Body of pancreas (tissue), 4 donors: Measurements from ENCODE around the gene MYO6. TPM values are rescaled to one million over a fixed set of nuclear protein-coding genes. Genes with fewer than 3 reads are reported as not detected.

Source experiments
- ATAC-seq: fragments of 150-250 bp; one replicate; pipeline ENCODE4 v1.9.1; 2016
- DNase-seq, 4 donors: peaks; one replicate each; pipeline ENCODE4 v3.0.0-alpha.2; 2019
- H3K27ac ChIP-seq, 4 donors: fragments of 200-600 bp; sonication (generic); 1 replicate in 3 of 4; 2 replicates in 1 of 4; pipeline versions ENCODE4 v1.5.1 to v1.6.1; 2016 to 2019; ENCODE audit warnings: mild to moderate bottlenecking in 1 of 4, mixed read lengths in 1 of 4, moderate library complexity in 1 of 4
- H3K27me3 ChIP-seq, 2 donors: fragments of 200-600 bp; sonication (generic); one replicate each; pipeline ENCODE4 v1.6.0; 2016; ENCODE audit warnings: mild to moderate bottlenecking in 1 of 2
- H3K36me3 ChIP-seq, 2 donors: fragments of 200-600 bp; sonication (generic); replicated peaks in 1 of 2; 2 replicates each; pipeline ENCODE4 v1.5.1; 2016; ENCODE audit warnings: low read depth in 2 of 2; ENCODE audit not compliant: insufficient read depth in 1 of 2
- H3K4me1 ChIP-seq: fragments of 200-600 bp; sonication (generic); one replicate; pipeline ENCODE4 v1.6.0; 2016
- H3K4me3 ChIP-seq, 2 donors: fragments of 200-600 bp; sonication (generic); 1 replicate in 1 of 2; 2 replicates in 1 of 2; pipeline ENCODE4 v1.5.1; 2016 to 2019
- H3K9me3 ChIP-seq, 3 donors: fragments of 200-600 bp; sonication (generic); 1 replicate in 2 of 3; 2 replicates in 1 of 3; pipeline ENCODE4 v1.5.1; 2016
- POLR2A ChIP-seq, 3 donors: fragments of 450-650 bp; IDR thresholded peaks; one replicate each; pipeline ENCODE4 v1.6.1; 2016; ENCODE audit warnings: antibody characterized with exemption in 3 of 3, mild to moderate bottlenecking in 2 of 3
- WGBS, 2 donors: methylation state at CpG; one replicate each; pipeline ENCODE4 v1.1.5; 2017; 5-methylcytosine and 5-hydroxymethylcytosine counted together
- intact Hi-C: fragments of 100-400 bp; cut with DNase I; formaldehyde crosslinking; loops from one replicate; pipeline ENCODE4 v1.15.1; 2023
- total RNA-seq, 2 donors: library from RNA; depleted of rRNA; stranded (reverse); fragments of >200 nt; gene quantifications; one replicate each; pipeline ENCODE4 v1.1.0, GENCODE V29; 2016
- TF ChIP-seq, protein P1 (sequence below), 7 experiments: fragments of 450-650 bp in 4 of 7; fragments of 200-600 bp in 3 of 7; sonication (generic) in 3 of 7; IDR thresholded peaks; one replicate each; pipeline ENCODE4 v1.5.1; 2016 to 2019; ENCODE audit warnings: antibody characterized with exemption in 7 of 7

Gene MYO6
- total RNA-seq, 2 donors from 2014 or later, result 21.0 to 29.7 TPM

- no peak overlapping the region for H3K4me3 ChIP-seq
- no peak overlapping the region for H3K27ac ChIP-seq
- TF ChIP-seq POLR2A (IDR thresholded peaks at IDR 0.05), result no peak
- TF ChIP-seq, protein P1, sequence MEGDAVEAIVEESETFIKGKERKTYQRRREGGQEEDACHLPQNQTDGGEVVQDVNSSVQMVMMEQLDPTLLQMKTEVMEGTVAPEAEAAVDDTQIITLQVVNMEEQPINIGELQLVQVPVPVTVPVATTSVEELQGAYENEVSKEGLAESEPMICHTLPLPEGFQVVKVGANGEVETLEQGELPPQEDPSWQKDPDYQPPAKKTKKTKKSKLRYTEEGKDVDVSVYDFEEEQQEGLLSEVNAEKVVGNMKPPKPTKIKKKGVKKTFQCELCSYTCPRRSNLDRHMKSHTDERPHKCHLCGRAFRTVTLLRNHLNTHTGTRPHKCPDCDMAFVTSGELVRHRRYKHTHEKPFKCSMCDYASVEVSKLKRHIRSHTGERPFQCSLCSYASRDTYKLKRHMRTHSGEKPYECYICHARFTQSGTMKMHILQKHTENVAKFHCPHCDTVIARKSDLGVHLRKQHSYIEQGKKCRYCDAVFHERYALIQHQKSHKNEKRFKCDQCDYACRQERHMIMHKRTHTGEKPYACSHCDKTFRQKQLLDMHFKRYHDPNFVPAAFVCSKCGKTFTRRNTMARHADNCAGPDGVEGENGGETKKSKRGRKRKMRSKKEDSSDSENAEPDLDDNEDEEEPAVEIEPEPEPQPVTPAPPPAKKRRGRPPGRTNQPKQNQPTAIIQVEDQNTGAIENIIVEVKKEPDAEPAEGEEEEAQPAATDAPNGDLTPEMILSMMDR (IDR thresholded peaks at IDR 0.05), result no peak
- H3K27me3 ChIP-seq, result no peaks in the 10 kb centered on the region
- ATAC-seq (no peak), DNase-seq (no peak)
- H3K9me3 ChIP-seq, result no peaks in the 10 kb centered on the region
- no peaks in the 10 kb centered on the region for H3K4me1 ChIP-seq
- intact Hi-C loops, result no loop called here
- H3K36me3 ChIP-seq, result peaks cover 0 to 3% of the 10 kb centered on the region in 2 donors
- 83 to 87% methylated on average over 3 of the region's 3 CpGs for WGBS, 2 donors
Measured at GRCh38 chr6:75906871-75907270, 157.8 kb downstream of the MYO6 start.

GRCh38 chr6:75907444-75907843 is 158.4 kb downstream of the MYO6 start:
- H3K27me3 ChIP-seq, result no peaks in the 10 kb centered on the region
- no peak for ATAC-seq
- no peak for TF ChIP-seq POLR2A (IDR thresholded peaks at IDR 0.05)
- TF ChIP-seq, protein P1 (IDR thresholded peaks at IDR 0.05), result no peak
- no peak for DNase-seq
- no peak overlapping the region for H3K4me3 ChIP-seq
- H3K4me1 ChIP-seq, result no peaks in the 10 kb centered on the region
- H3K36me3 ChIP-seq, result peaks cover 0 to 3% of the 10 kb centered on the region in 2 donors
- no peak overlapping the region for H3K27ac ChIP-seq
- intact Hi-C loops, result no loop called here
- no peaks in the 10 kb centered on the region for H3K9me3 ChIP-seq
- 87 to 90% methylated on average over 2 of the region's 2 CpGs for WGBS, 2 donors

DNA sequence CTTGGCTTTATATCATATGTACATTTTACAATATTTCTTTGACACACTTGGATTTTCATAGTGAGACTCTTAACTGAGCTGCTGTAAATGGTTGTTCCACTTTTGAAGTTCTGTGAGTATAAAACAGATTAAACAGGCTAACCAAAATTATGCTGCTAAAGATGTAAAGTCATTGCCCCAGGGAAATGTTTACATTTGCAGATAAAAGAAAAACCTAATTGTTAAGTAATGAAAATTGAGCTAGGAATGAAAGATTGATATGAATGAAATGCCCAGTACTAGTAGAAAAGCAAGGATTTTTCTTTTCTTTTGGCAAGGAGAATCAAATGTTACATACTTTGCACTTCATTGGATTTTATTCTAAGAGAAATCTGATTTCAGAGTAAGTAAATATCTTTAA is 164.0 kb downstream of the MYO6 start:
- no peak for DNase-seq
- peaks cover 3 to 5% of the 10 kb centered on the region in 2 donors for H3K36me3 ChIP-seq
- H3K9me3 ChIP-seq, result no peaks in the 10 kb centered on the region
- H3K4me1 ChIP-seq, result no peaks in the 10 kb centered on the region
- TF ChIP-seq, protein P1 (IDR thresholded peaks at IDR 0.05), result no peak
- TF ChIP-seq POLR2A (IDR thresholded peaks at IDR 0.05), result no peak
- no peak for ATAC-seq
- no peak overlapping the region for H3K27ac ChIP-seq
- no peaks in the 10 kb centered on the region for H3K27me3 ChIP-seq
- intact Hi-C loops, result no loop called here
- H3K4me3 ChIP-seq, result no peak overlapping the region

- H3K4me3 ChIP-seq, result no peak overlapping the region
- H3K4me1 ChIP-seq, result no peaks in the 10 kb centered on the region
- no peaks in the 10 kb centered on the region for H3K36me3 ChIP-seq
- TF ChIP-seq POLR2A (IDR thresholded peaks at IDR 0.05), result no peak
- TF ChIP-seq, protein P1 (IDR thresholded peaks at IDR 0.05), result no peak
- H3K9me3 ChIP-seq, result no peaks in the 10 kb centered on the region
- H3K27ac ChIP-seq, result no peak overlapping the region
- intact Hi-C loops, result no loop called here
- no peaks in the 10 kb centered on the region for H3K27me3 ChIP-seq
- no peak for DNase-seq
- ATAC-seq, result no peak
Measured at GRCh38 chr6:75922226-75922625, 173.2 kb downstream of the MYO6 start.

GRCh38 chr6:75926293-75927168 is 177.5 kb downstream of the MYO6 start:
- WGBS, 2 donors, result 88 to 90% methylated on average over 5 of the region's 5 CpGs

More at GRCh38 chr6:75926293-75927168, 177.5 kb downstream of the MYO6 start:
- no peak overlapping the region for H3K4me3 ChIP-seq
- DNase-seq (no peak), ATAC-seq (no peak)
- no peaks in the 10 kb centered on the region for H3K9me3 ChIP-seq
- no peaks in the 10 kb centered on the region for H3K36me3 ChIP-seq
- TF ChIP-seq POLR2A (IDR thresholded peaks at IDR 0.05), result no peak
- TF ChIP-seq, protein P1 (IDR thresholded peaks at IDR 0.05), result no peak
- no peak overlapping the region for H3K27ac ChIP-seq
- intact Hi-C loops, result no loop called here
- no peaks in the 10 kb centered on the region for H3K27me3 ChIP-seq
- H3K4me1 ChIP-seq, result no peaks in the 10 kb centered on the region
